ENCODE results near the gene NTM.
"Not testable (repeated sequence)": the region's sequence is repeated elsewhere in the genome, so short reads cannot be mapped to it uniquely, and the experiment has no call there.

Gene NTM

DNA sequence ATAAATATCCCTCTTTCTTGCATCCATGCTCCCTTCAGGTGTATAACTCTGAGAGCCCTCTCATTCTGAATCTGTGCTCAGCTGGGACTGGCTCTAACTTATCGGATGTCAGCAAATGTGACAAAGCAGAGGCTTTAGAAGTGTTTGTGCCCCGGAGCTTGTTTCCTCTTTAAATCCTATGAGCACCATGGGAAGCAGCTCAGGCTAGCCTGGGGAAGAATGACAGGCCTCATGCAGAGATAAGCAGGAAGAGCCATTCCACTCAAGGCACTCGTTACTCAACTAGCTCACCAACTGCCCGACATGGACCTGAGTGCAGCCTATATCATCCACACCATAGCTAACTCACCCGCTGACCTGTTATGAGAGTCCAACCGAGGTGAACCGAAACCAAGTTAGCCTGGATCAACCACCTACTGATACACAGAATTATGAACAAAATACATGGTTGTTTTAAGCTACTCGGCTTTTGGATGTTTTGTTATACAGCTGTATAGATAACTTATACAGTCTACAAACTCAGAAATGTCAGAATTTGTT is 990.7 kb downstream of the NTM start:
- no peak for TF ChIP-seq POLR2A (IDR thresholded peaks at IDR 0.05; ENCODE audit: low read depth, low read length)
- no peak for TF ChIP-seq POLR2AphosphoS5 (IDR thresholded peaks at IDR 0.05; ENCODE audit: low read depth, low read length)
- no peak for TF ChIP-seq TAF1 (IDR thresholded peaks at IDR 0.05; ENCODE audit: borderline replicate concordance, low read depth, low read length)
- FAIRE-seq (peak; percentile 87), DNase-seq (ENCODE audit: insufficient read length) (no peak)

DNA sequence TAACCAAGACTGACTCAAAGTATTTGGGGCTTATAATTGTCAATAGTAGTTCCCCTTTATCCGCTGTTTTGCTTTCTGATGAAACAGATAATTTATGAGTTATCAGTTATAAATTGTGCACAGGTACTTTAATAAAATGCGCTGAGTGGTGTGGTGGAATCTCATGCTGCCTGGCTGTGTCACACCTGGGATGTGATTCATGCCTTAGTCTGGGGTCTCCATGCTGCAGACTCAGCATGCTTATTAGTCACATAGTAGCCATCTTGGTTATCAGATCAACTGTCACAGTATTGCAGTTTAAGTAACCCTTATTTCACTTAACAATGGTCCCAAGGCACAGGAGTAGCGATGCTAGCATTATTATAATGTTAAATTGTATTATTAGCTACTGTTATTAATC is 995.2 kb downstream of the NTM start:
- DNase-seq (ENCODE audit: insufficient read length) (no peak), FAIRE-seq (no peak)
- no peak for TF ChIP-seq POLR2AphosphoS5 (IDR thresholded peaks at IDR 0.05; ENCODE audit: low read depth, low read length)
- TF ChIP-seq TAF1 (IDR thresholded peaks at IDR 0.05; ENCODE audit: borderline replicate concordance, low read depth, low read length) = no peak
- no peak for TF ChIP-seq POLR2A (IDR thresholded peaks at IDR 0.05; ENCODE audit: low read depth, low read length)

DNA sequence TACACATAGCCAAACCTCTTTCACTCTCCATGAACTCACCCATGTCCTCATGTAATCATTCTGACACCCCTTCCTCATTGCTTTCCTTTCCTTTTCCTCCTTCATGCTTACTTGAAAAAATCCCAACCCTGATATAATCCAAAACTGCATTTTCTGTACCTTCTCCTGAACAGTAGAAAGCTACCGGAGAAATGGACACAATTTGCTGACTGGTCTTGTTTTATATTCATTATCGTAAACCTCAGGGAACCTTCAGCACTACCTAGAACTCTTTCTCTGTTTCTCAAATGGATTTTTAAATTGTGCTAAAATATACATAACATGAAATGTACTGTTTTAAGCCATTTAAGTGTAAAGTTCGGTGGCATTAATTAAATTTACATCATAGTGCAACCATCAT is 996.9 kb downstream of the NTM start:
- no peak for FAIRE-seq
- TF ChIP-seq POLR2AphosphoS5 (IDR thresholded peaks at IDR 0.05; ENCODE audit: low read depth, low read length) = no peak
- no peak for TF ChIP-seq POLR2A (IDR thresholded peaks at IDR 0.05; ENCODE audit: low read depth, low read length)
- no peak for TF ChIP-seq TAF1 (IDR thresholded peaks at IDR 0.05; ENCODE audit: borderline replicate concordance, low read depth, low read length)

DNA sequence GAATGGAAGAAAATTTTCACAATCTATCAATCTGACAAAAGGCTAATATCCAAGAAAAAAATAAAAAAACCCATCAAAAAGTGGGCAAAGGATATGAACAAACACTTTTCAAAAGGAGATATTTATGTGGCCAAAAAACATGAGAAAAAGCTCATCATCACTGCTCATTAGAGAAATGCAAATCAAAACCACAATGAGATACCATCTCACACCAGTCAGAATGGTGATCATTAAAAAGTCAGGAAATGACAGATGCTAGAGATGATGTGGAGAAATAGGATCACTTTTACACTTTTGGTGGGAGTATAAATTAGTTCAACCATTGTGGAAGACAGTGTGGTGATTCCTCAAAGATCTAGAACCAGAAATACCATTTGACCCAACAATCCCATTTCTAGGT is 999.7 kb downstream of the NTM start:
- not testable (repeated sequence) for DNase-seq (ENCODE audit: insufficient read length); FAIRE-seq

More for the DNA sequence above, 996.9 kb downstream of the NTM start:
- no peak for DNase-seq (ENCODE audit: insufficient read length)

- no peak for DNase-seq (ENCODE audit: insufficient read length)
- FAIRE-seq = peak; percentile 89
- TF ChIP-seq TAF1 (IDR thresholded peaks at IDR 0.05; ENCODE audit: borderline replicate concordance, low read depth, low read length) = no peak
- TF ChIP-seq POLR2AphosphoS5 (IDR thresholded peaks at IDR 0.05; ENCODE audit: low read depth, low read length) = no peak
- no peak for TF ChIP-seq POLR2A (IDR thresholded peaks at IDR 0.05; ENCODE audit: low read depth, low read length)
Observed at GRCh38 chr11:132373405-132374143, 1003.2 kb downstream of the NTM start.

DNA sequence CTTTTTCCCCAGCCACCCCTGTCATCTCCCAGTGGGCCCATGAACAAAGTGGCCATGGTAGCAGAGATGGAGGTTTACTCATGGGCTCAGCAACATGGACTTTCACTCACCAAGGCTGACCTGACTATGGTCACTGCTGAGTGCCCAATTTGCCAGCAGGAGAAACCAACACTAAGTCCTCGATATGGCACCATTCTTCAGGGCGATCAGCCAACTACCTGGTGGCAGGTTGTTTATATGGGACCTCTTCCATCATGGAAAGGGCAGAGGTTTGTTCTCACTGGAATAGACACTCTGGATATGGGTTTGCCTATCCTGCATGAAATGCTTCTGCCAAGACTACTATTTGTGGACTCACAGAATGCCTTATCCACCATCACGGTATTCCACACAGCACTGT is 1009.1 kb downstream of the NTM start:
- FAIRE-seq (no peak), DNase-seq (ENCODE audit: insufficient read length) (no peak)
- TF ChIP-seq POLR2A (IDR thresholded peaks at IDR 0.05; ENCODE audit: low read depth, low read length) = no peak
- TF ChIP-seq POLR2AphosphoS5 (IDR thresholded peaks at IDR 0.05; ENCODE audit: low read depth, low read length) = no peak
- no peak for TF ChIP-seq TAF1 (IDR thresholded peaks at IDR 0.05; ENCODE audit: borderline replicate concordance, low read depth, low read length)

All from GM12892 (cell line).